HepG2 (cell line): ENCODE measurements around the gene CPLX1. TPM values are rescaled to one million over a fixed set of nuclear protein-coding genes. Genes with fewer than 3 reads are reported as not detected.

ENCODE experiments used
- ATAC-seq: fragments of 200-7000 bp; cut with Tn5 transposase; 3 replicates; pipeline ENCODE4 v1.9.1; 2020; ENCODE audit warnings: mild to moderate bottlenecking, moderate library complexity
- BruUV-seq: library from RNA; stranded (reverse); fragments of 400-500 nt; replicated peaks from 2 replicates; lab custom pipeline; 2021; lab: Mats Ljungman, UMichigan
- CTCF ChIA-PET: fragments of 300-600 bp; formaldehyde crosslinking; extraction: SDS; loops from one replicate; lab custom pipeline; 2021; ENCODE audit warnings: low total read pairs, inconsistent platforms, low intra/inter-chr PET ratio; lab: Yijun Ruan, JAX
- POLR2A ChIA-PET: fragments of 350-600 bp; sonication (Branson Sonifier 250); formaldehyde crosslinking; loops from one replicate; lab custom pipeline; 2020; ENCODE audit warnings: antibody characterized with exemption, inconsistent platforms; lab: Yijun Ruan, JAX
- DNase-seq: peaks from one replicate; pipeline ENCODE4 v3.0.0-alpha.2; 2015; ENCODE audit warnings: low spot score
- FAIRE-seq: peaks from 3 replicates; lab custom pipeline; 2011; peaks lifted over from hg19 to GRCh38; lab: Jason Lieb, UNC
- H2AFZ ChIP-seq: one replicate; pipeline ENCODE4 v1.6.1; 2011; ENCODE audit warnings: low read length, inconsistent platforms
- H3K27ac ChIP-seq: fragments of 300-600 bp; 3 replicates; pipeline ENCODE4 v1.8.0; 2011; ENCODE audit warnings: mixed run types, mild to moderate bottlenecking, mixed read lengths, low read length, inconsistent platforms; ENCODE audit not compliant: insufficient read depth; ENCODE audit errors: extremely low read length
- H3K27me3 ChIP-seq, 2 experiments: fragments of 200-600 bp in 1 of 2; 2 replicates in 1 of 2; 3 replicates in 1 of 2; pipeline versions ENCODE4 v1.6.0 to v1.8.0; 2011; ENCODE audit warnings: low read length in 2 of 2, mild to moderate bottlenecking in 2 of 2, moderate library complexity in 2 of 2, inconsistent platforms in 1 of 2; ENCODE audit not compliant: insufficient read depth in 2 of 2, control insufficient read depth in 1 of 2
- H3K36me3 ChIP-seq, 2 experiments: fragments of 200-600 bp in 1 of 2; replicated peaks in 1 of 2; 2 replicates in 1 of 2; 3 replicates in 1 of 2; pipeline versions ENCODE4 v1.5.1 to v1.8.0; 2011; ENCODE audit warnings: low read length in 2 of 2, inconsistent platforms in 1 of 2; ENCODE audit not compliant: insufficient read depth in 2 of 2, control insufficient read depth in 1 of 2
- H3K4me1 ChIP-seq: 2 replicates; pipeline ENCODE4 v1.5.1; 2012; ENCODE audit warnings: low read length, inconsistent platforms; ENCODE audit not compliant: insufficient read depth
- H3K4me2 ChIP-seq: 2 replicates; pipeline ENCODE4 v1.6.0; 2011; ENCODE audit warnings: low read depth, low read length, inconsistent platforms
- H3K4me3 ChIP-seq, 3 experiments: fragments of 200-600 bp in 1 of 3; sonication (generic), shearing (Covaris generic) in 1 of 3; replicated peaks in 1 of 3; 2 replicates each; pipeline ENCODE4 v1.5.1; 2011 to 2016; ENCODE audit warnings: low read length in 3 of 3, inconsistent platforms in 2 of 3, low read depth in 2 of 3, mild to moderate bottlenecking in 2 of 3, control low read depth in 1 of 3, mixed read lengths in 1 of 3; ENCODE audit not compliant: insufficient read depth in 1 of 3
- H3K79me2 ChIP-seq: one replicate; pipeline ENCODE4 v1.6.1; 2011; ENCODE audit warnings: low read length, inconsistent platforms; ENCODE audit not compliant: insufficient read depth
- H3K9ac ChIP-seq: 2 replicates; pipeline ENCODE4 v1.6.0; 2011; ENCODE audit warnings: mild to moderate bottlenecking, low read depth, low read length, inconsistent platforms; ENCODE audit not compliant: insufficient read depth
- H3K9me3 ChIP-seq: 2 replicates; pipeline ENCODE4 v1.5.1; 2012; ENCODE audit warnings: mild to moderate bottlenecking, low read length
- H4K20me1 ChIP-seq: 2 replicates; pipeline ENCODE4 v1.6.0; 2011; ENCODE audit warnings: inconsistent platforms, mild to moderate bottlenecking, low read length, moderate library complexity; ENCODE audit not compliant: insufficient read depth
- DZIP1 ChIP-seq: sonication (generic); formaldehyde crosslinking; IDR thresholded peaks from 2 replicates; pipeline ENCODE4 v1.5.0; 2020; ENCODE audit warnings: mild to moderate bottlenecking, missing genetic modification reagents
- ETV6 ChIP-seq: sonication (generic); formaldehyde crosslinking; conservative IDR thresholded peaks from 2 replicates; pipeline ENCODE4 v1.4.0; 2020; ENCODE audit warnings: missing genetic modification reagents
- GFI1 ChIP-seq: sonication (generic); formaldehyde crosslinking; IDR thresholded peaks from 2 replicates; pipeline ENCODE4 v1.5.0; 2020; ENCODE audit warnings: missing genetic modification reagents, mild to moderate bottlenecking, borderline replicate concordance
- NR2F6 ChIP-seq, 2 experiments: IDR thresholded peaks; 2 replicates each; pipeline ENCODE4 v1.6.1; 2016; ENCODE audit warnings: antibody characterized with exemption in 1 of 2, mild to moderate bottlenecking in 1 of 2
- ZNF484 ChIP-seq: sonication (generic); formaldehyde crosslinking; IDR thresholded peaks from 2 replicates; pipeline ENCODE4 v1.5.1; 2020; ENCODE audit warnings: mild to moderate bottlenecking, low read depth, missing genetic modification reagents, borderline replicate concordance
- WGBS: methylation state at CpG from one replicate; pipeline ENCODE4 v1.1.6; 2017; ENCODE audit warnings: low lambda C conversion rate; 5-methylcytosine and 5-hydroxymethylcytosine counted together
- in situ Hi-C: cut with HindIII; loops from 2 replicates; pipeline ENCODE4 v1.10.0; 2017; ENCODE audit warnings: low pct_unique_long_range_greater_than_20kb; ENCODE audit not compliant: extremely low pct_ligation_motif_present
- intact Hi-C: fragments of 100-400 bp; cut with micrococcal nuclease; formaldehyde crosslinking; loops from one replicate; pipeline ENCODE4 v1.10.0; 2022; ENCODE audit not compliant: unreplicated experiment
- polyA plus RNA-seq, 8 experiments: library from polyadenylated mRNA; depleted of rRNA in 3 of 8; stranded (reverse) in 7 of 8; unstranded in 1 of 8; fragments of >200 nt; fragmentation: Illumina TruSeq in 4 of 8; extraction: Trizol in 4 of 8; gene quantifications; 2 replicates each; pipeline versions ENCODE4 v1.2.1 to v1.2.3, GENCODE V29; 2011 to 2016; ENCODE audit warnings: low read depth in 4 of 8, missing spikeins in 1 of 8, mixed read lengths in 1 of 8; ENCODE audit not compliant: insufficient read depth in 1 of 8
- total RNA-seq, 5 experiments: library from RNA; depleted of rRNA; stranded (reverse); fragments of >200 nt; fragmentation: Illumina TruSeq; extraction: Trizol; gene quantifications; 2 replicates each; pipeline ENCODE4 v1.2.3, GENCODE V29; 2016; ENCODE audit warnings: low read depth in 1 of 5

Gene CPLX1
- total and polyA plus RNA-seq, 2 of the 13 experiments (the other 11 are each of a cell fraction or from before 2014, with no cell fraction given) = 0.18 TPM

- DNase-seq (no peak), FAIRE-seq (no peak), ATAC-seq (no peak)
- Histone ChIP-seq H4K20me1 (no peaks in the 10 kb centered on the region), H3K4me2 (no peak overlapping the region), H3K4me1 (peaks cover 28% of the 10 kb centered on the region), H3K9me3 (no peaks in the 10 kb centered on the region), H3K4me3 (no peak overlapping the region), H3K27ac (no peak overlapping the region), H3K9ac (no peak overlapping the region), H3K79me2 (no peaks in the 10 kb centered on the region), H2AFZ (no peak overlapping the region), H3K36me3 (no peaks in the 10 kb centered on the region), H3K27me3 (peaks cover 19 to 78% of the 10 kb centered on the region in 2 experiments)
- no TSS peak for BruUV-seq
- in situ Hi-C loops = no loop called here
- intact Hi-C loops = no loop called here
- CTCF ChIA-PET = no interaction called here
- POLR2A ChIA-PET = interaction anchor here (1.0 kb wide), 1 partner anchor 9 kb away, joined by 4 read pairs; no protein-coding TSS in a partner anchor
- TF ChIP-seq DZIP1 (CRISPR knock-in tag) (no peak), ETV6 (no peak), GFI1 (no peak), NR2F6 (IDR thresholded peaks at IDR 0.05) (no peak), NR2F6 (CRISPR knock-in tag; IDR thresholded peaks at IDR 0.05) (no peak), ZNF484 (CRISPR knock-in tag) (no peak)
- 53% methylated on average over 2 of the region's 8 CpGs for WGBS
These were observed 35.5 kb downstream of the CPLX1 start for GRCh38 chr4:790466-790820.
